Smooth muscle cell (in vitro differentiated cells): ENCODE measurements around the gene NSUN2. TPM values are rescaled to one million over a fixed set of nuclear protein-coding genes. Genes with fewer than 3 reads are reported as not detected.

ENCODE experiments used
- DNase-seq: peaks from one replicate; lab custom pipeline; 2025; ENCODE audit not compliant: unreplicated experiment; lab: John Stamatoyannopoulos, UW
- H2AFZ ChIP-seq: fragments of 200-600 bp; sonication (generic); 2 replicates; pipeline ENCODE4 v1.6.0; 2016; ENCODE audit warnings: antibody characterized with exemption, low read depth, mild to moderate bottlenecking
- H3F3A ChIP-seq: fragments of 200-600 bp; sonication (generic); 2 replicates; pipeline ENCODE4 v1.6.0; 2017; ENCODE audit warnings: antibody characterized with exemption, low read depth
- H3K27ac ChIP-seq: fragments of 200-600 bp; sonication (generic); 2 replicates; pipeline ENCODE4 v1.5.1; 2016; ENCODE audit warnings: low read depth, mild to moderate bottlenecking
- H3K27me3 ChIP-seq: fragments of 200-600 bp; sonication (generic); 2 replicates; pipeline ENCODE4 v1.6.1; 2016; ENCODE audit warnings: low read depth, mild to moderate bottlenecking
- H3K36me3 ChIP-seq: fragments of 200-600 bp; sonication (generic); 2 replicates; pipeline ENCODE4 v1.5.1; 2016; ENCODE audit warnings: low read depth
- H3K4me1 ChIP-seq: fragments of 200-600 bp; sonication (generic); 2 replicates; pipeline ENCODE4 v1.5.1; 2016; ENCODE audit warnings: low read depth
- H3K4me2 ChIP-seq: fragments of 200-600 bp; sonication (generic); 2 replicates; pipeline ENCODE4 v1.6.0; 2016; ENCODE audit warnings: mild to moderate bottlenecking
- H3K4me3 ChIP-seq: fragments of 200-600 bp; sonication (generic); 2 replicates; pipeline ENCODE4 v1.5.1; 2016; ENCODE audit warnings: mild to moderate bottlenecking
- H3K79me2 ChIP-seq: fragments of 200-600 bp; sonication (generic); 2 replicates; pipeline ENCODE4 v1.6.0; 2016; ENCODE audit warnings: low read depth, mild to moderate bottlenecking
- H3K9ac ChIP-seq: fragments of 200-600 bp; sonication (generic); 2 replicates; pipeline ENCODE4 v1.6.0; 2016; ENCODE audit warnings: low read depth
- H3K9me3 ChIP-seq: fragments of 200-600 bp; sonication (generic); replicated peaks from 2 replicates; pipeline ENCODE4 v1.5.1; 2016; ENCODE audit warnings: low read depth
- H4K20me1 ChIP-seq: fragments of 200-600 bp; sonication (generic); 2 replicates; pipeline ENCODE4 v1.6.0; 2016; ENCODE audit warnings: low read depth
- CTCF ChIP-seq: fragments of 200-600 bp; sonication (generic); IDR thresholded peaks from 2 replicates; pipeline ENCODE4 v1.5.1; 2017; ENCODE audit warnings: borderline replicate concordance, mild to moderate bottlenecking, antibody characterized with exemption; ENCODE audit not compliant: insufficient read depth, poor library complexity, severe bottlenecking
- WGBS: methylation state at CpG from one replicate; pipeline ENCODE4 v1.1.7; 2016; ENCODE audit warnings: low lambda C conversion rate; 5-methylcytosine and 5-hydroxymethylcytosine counted together
- polyA plus RNA-seq: library from polyadenylated mRNA; unstranded; fragments of >200 nt; fragmentation: Nextera tagmentation; extraction: Ambion mirVana; gene quantifications from 2 replicates; pipeline ENCODE4 v1.2.1, GENCODE V29; 2016
- total RNA-seq: library from RNA; depleted of rRNA; stranded (reverse); fragments of >200 nt; gene quantifications from 2 replicates; pipeline ENCODE4 v1.2.3, GENCODE V29; 2014

Gene NSUN2
- total and polyA plus RNA-seq, 2 experiments from 2014 or later, result 29.3 to 34.4 TPM

- no peaks in the 10 kb centered on the region for H3K4me1 ChIP-seq
- WGBS, result 83% methylated on average over 1 of the region's 1 CpG
Observed at GRCh38 chr5:6678385-6678784, 45.5 kb upstream of the NSUN2 start.

GRCh38 chr5:6676702-6677101 lies 43.9 kb upstream of the NSUN2 start:
- WGBS, result 89% methylated on average over 2 of the region's 2 CpGs
- no peak for DNase-seq
- Histone ChIP-seq H2AFZ (no peak overlapping the region), H3K4me3 (no peak overlapping the region), H3K36me3 (no peaks in the 10 kb centered on the region), H3K27me3 (no peaks in the 10 kb centered on the region), H4K20me1 (no peaks in the 10 kb centered on the region), H3K4me2 (no peak overlapping the region), H3K9ac (no peak overlapping the region), H3K9me3 (no peaks in the 10 kb centered on the region), H3K27ac (no peak overlapping the region), H3K4me1 (no peaks in the 10 kb centered on the region), H3K79me2 (no peaks in the 10 kb centered on the region), H3F3A (no peaks in the 10 kb centered on the region)
- no peak for TF ChIP-seq CTCF

More at GRCh38 chr5:6678385-6678784, 45.5 kb upstream of the NSUN2 start:
- no peak for DNase-seq
- no peak overlapping the region for H3K4me3 ChIP-seq
- no peak overlapping the region for H3K9ac ChIP-seq
- H3K36me3 ChIP-seq, result no peaks in the 10 kb centered on the region
- no peaks in the 10 kb centered on the region for H3K79me2 ChIP-seq
- H2AFZ ChIP-seq, result no peak overlapping the region
- no peak overlapping the region for H3K4me2 ChIP-seq
- H3K27ac ChIP-seq, result no peak overlapping the region
- H3K27me3 ChIP-seq, result no peaks in the 10 kb centered on the region
- H3F3A ChIP-seq, result no peaks in the 10 kb centered on the region
- H4K20me1 ChIP-seq, result no peaks in the 10 kb centered on the region
- no peaks in the 10 kb centered on the region for H3K9me3 ChIP-seq
- no peak for TF ChIP-seq CTCF

GRCh38 chr5:6675784-6676491 lies 43.1 kb upstream of the NSUN2 start:
- TF ChIP-seq CTCF, result no peak

GRCh38 chr5:6674886-6675285 lies 42.0 kb upstream of the NSUN2 start:
- H3K9me3 ChIP-seq, result no peaks in the 10 kb centered on the region
- H3F3A ChIP-seq, result no peaks in the 10 kb centered on the region
- H3K4me1 ChIP-seq, result no peaks in the 10 kb centered on the region
- no peaks in the 10 kb centered on the region for H3K36me3 ChIP-seq
- H3K4me3 ChIP-seq, result no peak overlapping the region
- 96% methylated on average over 10 of the region's 10 CpGs for WGBS
- no peaks in the 10 kb centered on the region for H3K27me3 ChIP-seq
- DNase-seq, result no peak
- no peak overlapping the region for H2AFZ ChIP-seq
- no peaks in the 10 kb centered on the region for H3K79me2 ChIP-seq
- no peak overlapping the region for H3K4me2 ChIP-seq
- no peak overlapping the region for H3K27ac ChIP-seq
- no peaks in the 10 kb centered on the region for H4K20me1 ChIP-seq
- no peak overlapping the region for H3K9ac ChIP-seq
- TF ChIP-seq CTCF, result no peak

More at GRCh38 chr5:6675784-6676491, 43.1 kb upstream of the NSUN2 start:
- Histone ChIP-seq H3K79me2 (no peaks in the 10 kb centered on the region), H3K4me1 (no peaks in the 10 kb centered on the region), H3K27me3 (no peaks in the 10 kb centered on the region), H3K9me3 (no peaks in the 10 kb centered on the region), H3K36me3 (no peaks in the 10 kb centered on the region), H3F3A (no peaks in the 10 kb centered on the region), H4K20me1 (no peaks in the 10 kb centered on the region), H3K9ac (no peak overlapping the region), H3K4me3 (no peak overlapping the region), H3K4me2 (no peak overlapping the region), H2AFZ (no peak overlapping the region), H3K27ac (no peak overlapping the region)
- no peak for DNase-seq
- 91% methylated on average over 5 of the region's 5 CpGs for WGBS
